Neural cell (in vitro differentiated cells): ENCODE measurements around the gene MMP24OS. TPM values are rescaled to one million over a fixed set of nuclear protein-coding genes. Genes with fewer than 3 reads are reported as not detected.

Experiments used
- H2AFZ ChIP-seq: fragments of 200-600, 300-800 bp; sonication (generic), shearing (Covaris generic); 2 replicates; pipeline ENCODE4 v1.6.0; 2014; ENCODE audit warnings: low read depth, mild to moderate bottlenecking, antibody characterized with exemption, low read length, moderate library complexity
- H3F3A ChIP-seq: fragments of 200-600 bp; shearing (Covaris generic); 2 replicates; pipeline ENCODE4 v1.6.1; 2016; ENCODE audit warnings: mild to moderate bottlenecking, moderate library complexity, mixed read lengths, antibody characterized with exemption, low read length; ENCODE audit not compliant: insufficient read depth, poor library complexity, severe bottlenecking
- H3K27ac ChIP-seq: fragments of 200-600, 300-800 bp; sonication (generic), shearing (Covaris generic); 2 replicates; pipeline ENCODE4 v1.5.1; 2014; ENCODE audit warnings: mild to moderate bottlenecking, low read length, moderate library complexity
- H3K27me3 ChIP-seq: fragments of 300-800, 200-600 bp; sonication (generic), shearing (Covaris generic); 2 replicates; pipeline ENCODE4 v1.6.0; 2014; ENCODE audit warnings: mild to moderate bottlenecking, low read depth, low read length, moderate library complexity; ENCODE audit not compliant: insufficient read depth
- H3K36me3 ChIP-seq: fragments of 300-800, 200-600 bp; sonication (generic), shearing (Covaris generic); 2 replicates; pipeline ENCODE4 v1.5.1; 2014; ENCODE audit warnings: mild to moderate bottlenecking, antibody characterized with exemption, low read length, moderate library complexity; ENCODE audit not compliant: insufficient read depth
- H3K4me2 ChIP-seq: fragments of 300-800, 200-600 bp; sonication (generic), shearing (Covaris generic); 2 replicates; pipeline ENCODE4 v1.6.0; 2014; ENCODE audit warnings: mild to moderate bottlenecking, low read length
- H3K4me3 ChIP-seq: fragments of 300-800, 200-600 bp; sonication (generic), shearing (Covaris generic); 2 replicates; pipeline ENCODE4 v1.5.1; 2014; ENCODE audit warnings: mild to moderate bottlenecking, low read length, moderate library complexity
- H3K79me2 ChIP-seq: fragments of 200-600 bp; shearing (Covaris generic); replicated peaks from 2 replicates; pipeline ENCODE4 v1.6.0; 2014; ENCODE audit warnings: mild to moderate bottlenecking, low read length, moderate library complexity; ENCODE audit not compliant: insufficient read depth
- H3K9ac ChIP-seq: fragments of 300-800, 200-600 bp; sonication (generic), shearing (Covaris generic); 2 replicates; pipeline ENCODE4 v1.6.1; 2016; ENCODE audit warnings: mild to moderate bottlenecking, low read length, mixed read lengths
- H3K9me2 ChIP-seq: fragments of 200-600 bp; shearing (Covaris generic); 2 replicates; pipeline ENCODE4 v1.6.1; 2016; ENCODE audit warnings: mild to moderate bottlenecking, low read length, mixed read lengths; ENCODE audit not compliant: insufficient read depth
- H3K9me3 ChIP-seq: fragments of 200-600, 300-800 bp; sonication (generic), shearing (Covaris generic); 2 replicates; pipeline ENCODE4 v1.6.1; 2016; ENCODE audit warnings: mild to moderate bottlenecking, mixed run types, low read length, moderate library complexity, mixed read lengths
- H4K20me1 ChIP-seq: fragments of 200-600 bp; shearing (Covaris generic); 2 replicates; pipeline ENCODE4 v1.6.1; 2016; ENCODE audit warnings: mild to moderate bottlenecking, mixed run types; ENCODE audit not compliant: insufficient read depth
- EP300 ChIP-seq: fragments of 450-650 bp; conservative IDR thresholded peaks from 2 replicates; pipeline ENCODE4 v1.6.1; 2014; ENCODE audit warnings: antibody characterized with exemption, mild to moderate bottlenecking, moderate library complexity; ENCODE audit not compliant: poor library complexity, severe bottlenecking
- EZH2 ChIP-seq: fragments of 200-600, 300-800 bp; shearing (Covaris generic), sonication (generic); IDR thresholded peaks from 2 replicates; pipeline ENCODE4 v1.6.1; 2014; ENCODE audit warnings: antibody characterized with exemption, low read length, borderline replicate concordance, mild to moderate bottlenecking; ENCODE audit not compliant: insufficient read depth, poor library complexity, severe bottlenecking
- MXI1 ChIP-seq: fragments of 450-650 bp; conservative IDR thresholded peaks from 2 replicates; pipeline ENCODE4 v1.6.1; 2014; ENCODE audit warnings: antibody characterized with exemption, mild to moderate bottlenecking; ENCODE audit not compliant: poor library complexity, severe bottlenecking
- POLR2AphosphoS5 ChIP-seq: IDR thresholded peaks from 2 replicates; pipeline ENCODE4 v1.6.1; 2012
- RAD21 ChIP-seq: fragments of 450-650 bp; conservative IDR thresholded peaks from 2 replicates; pipeline ENCODE4 v1.6.1; 2014; ENCODE audit warnings: antibody characterized with exemption, mild to moderate bottlenecking, moderate library complexity
- SMC3 ChIP-seq: fragments of 450-650 bp; conservative IDR thresholded peaks from 2 replicates; pipeline ENCODE4 v1.6.1; 2014; ENCODE audit warnings: antibody characterized with exemption, mild to moderate bottlenecking, moderate library complexity; ENCODE audit not compliant: poor library complexity
- TAF1 ChIP-seq: IDR thresholded peaks from 2 replicates; pipeline ENCODE4 v1.6.1; 2012; ENCODE audit warnings: low read depth
- polyA plus RNA-seq: library from polyadenylated mRNA; depleted of rRNA; stranded (reverse); fragments of >200 nt; gene quantifications from 2 replicates; pipeline ENCODE4 v1.2.3, GENCODE V29; 2014
- TF ChIP-seq, protein P1 (sequence below): fragments of 450-650 bp; IDR thresholded peaks from 2 replicates; pipeline ENCODE4 v1.5.1; 2014; ENCODE audit warnings: antibody characterized with exemption, mild to moderate bottlenecking, moderate library complexity; ENCODE audit not compliant: poor library complexity, severe bottlenecking
- TF ChIP-seq, protein P2 (sequence below): IDR thresholded peaks from 2 replicates; pipeline ENCODE4 v1.6.1; 2012; ENCODE audit warnings: borderline replicate concordance

Gene MMP24OS
- polyA plus RNA-seq, 1 donor from 2014 or later = 7.7 TPM

DNA sequence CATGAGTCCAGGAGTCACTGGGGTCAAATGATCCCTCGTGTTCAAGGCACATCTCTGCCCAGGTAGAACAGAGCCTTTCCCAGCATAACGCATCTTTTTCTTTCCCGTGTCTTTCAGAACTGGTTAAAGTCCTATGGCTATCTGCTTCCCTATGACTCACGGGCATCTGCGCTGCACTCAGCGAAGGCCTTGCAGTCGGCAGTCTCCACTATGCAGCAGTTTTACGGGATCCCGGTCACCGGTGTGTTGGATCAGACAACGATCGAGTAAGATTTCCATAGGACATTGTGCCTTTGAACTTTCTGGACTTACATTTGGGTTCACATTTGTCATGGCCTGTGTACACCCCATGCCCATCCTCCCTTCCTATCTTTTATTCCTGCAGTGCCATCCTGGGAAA, 31.2 kb downstream of the MMP24OS start:
- Histone ChIP-seq H3K9ac (no peak overlapping the region), H3K4me3 (no peak overlapping the region), H4K20me1 (no peaks in the 10 kb centered on the region), H3K36me3 (peaks cover 2% of the 10 kb centered on the region), H3K9me2 (no peaks in the 10 kb centered on the region), H3K9me3 (no peaks in the 10 kb centered on the region), H2AFZ (no peak overlapping the region), H3K27ac (no peak overlapping the region), H3K4me2 (no peak overlapping the region), H3K27me3 (no peaks in the 10 kb centered on the region), H3F3A (no peaks in the 10 kb centered on the region), H3K79me2 (no peaks in the 10 kb centered on the region)
- TF ChIP-seq EP300 (no peak), SMC3 (no peak), TAF1 (no peak)

DNA sequence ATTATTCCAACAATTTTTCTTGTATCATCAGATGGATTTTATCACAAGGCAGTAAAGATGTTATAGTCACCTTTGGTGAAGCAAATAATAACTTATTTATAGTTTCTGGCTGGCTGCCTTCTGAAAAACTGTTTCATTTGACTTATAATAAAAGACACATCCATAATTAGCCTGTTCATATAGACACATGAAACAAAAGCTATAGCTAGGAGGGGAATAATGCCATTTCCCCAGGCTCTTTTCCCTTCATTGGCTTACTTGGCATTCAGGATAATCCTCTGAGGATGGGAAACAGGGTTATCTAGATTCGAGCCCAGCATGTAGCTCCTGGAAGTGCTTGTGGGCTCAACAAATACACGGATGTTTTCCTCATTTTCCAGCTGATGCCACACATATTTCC, 33.9 kb downstream of the MMP24OS start:
- Histone ChIP-seq H3K4me3 (no peak overlapping the region), H3K79me2 (no peaks in the 10 kb centered on the region), H3K9me2 (no peaks in the 10 kb centered on the region), H3K27me3 (no peaks in the 10 kb centered on the region), H3K9me3 (no peaks in the 10 kb centered on the region), H3K4me2 (no peak overlapping the region), H3F3A (no peaks in the 10 kb centered on the region), H4K20me1 (no peaks in the 10 kb centered on the region), H3K36me3 (no peaks in the 10 kb centered on the region), H3K27ac (no peak overlapping the region), H3K9ac (no peak overlapping the region), H2AFZ (no peak overlapping the region)
- TF ChIP-seq EZH2 = no peak
- no peak for TF ChIP-seq SMC3

DNA sequence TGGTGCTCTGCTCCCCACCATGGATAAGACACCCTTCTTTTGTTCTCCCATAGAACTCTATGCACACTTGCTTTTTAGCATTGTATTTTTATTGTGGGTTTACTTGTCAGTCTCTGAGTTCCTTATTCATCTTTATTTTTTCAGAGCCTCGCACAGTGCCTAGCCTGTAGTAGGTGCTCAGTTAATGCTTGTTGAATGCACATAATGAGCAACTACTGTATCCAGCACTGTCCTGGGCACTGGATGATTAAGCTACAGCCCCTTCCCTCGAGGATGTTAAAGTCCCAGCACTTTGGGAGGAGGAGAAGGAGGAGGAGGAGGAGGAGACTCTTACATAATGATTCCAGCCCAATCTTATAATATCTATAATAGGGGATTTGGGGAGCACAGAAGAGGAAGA, 34.6 kb downstream of the MMP24OS start:
- no peaks in the 10 kb centered on the region for H3F3A ChIP-seq
- no peak overlapping the region for H3K27ac ChIP-seq
- TF ChIP-seq SMC3 = no peak
- TF ChIP-seq RAD21 = no peak
- no peak for TF ChIP-seq TAF1
- no peak for TF ChIP-seq MXI1
- no peak for TF ChIP-seq EZH2
- no peak for TF ChIP-seq POLR2AphosphoS5
- TF ChIP-seq, protein P1, sequence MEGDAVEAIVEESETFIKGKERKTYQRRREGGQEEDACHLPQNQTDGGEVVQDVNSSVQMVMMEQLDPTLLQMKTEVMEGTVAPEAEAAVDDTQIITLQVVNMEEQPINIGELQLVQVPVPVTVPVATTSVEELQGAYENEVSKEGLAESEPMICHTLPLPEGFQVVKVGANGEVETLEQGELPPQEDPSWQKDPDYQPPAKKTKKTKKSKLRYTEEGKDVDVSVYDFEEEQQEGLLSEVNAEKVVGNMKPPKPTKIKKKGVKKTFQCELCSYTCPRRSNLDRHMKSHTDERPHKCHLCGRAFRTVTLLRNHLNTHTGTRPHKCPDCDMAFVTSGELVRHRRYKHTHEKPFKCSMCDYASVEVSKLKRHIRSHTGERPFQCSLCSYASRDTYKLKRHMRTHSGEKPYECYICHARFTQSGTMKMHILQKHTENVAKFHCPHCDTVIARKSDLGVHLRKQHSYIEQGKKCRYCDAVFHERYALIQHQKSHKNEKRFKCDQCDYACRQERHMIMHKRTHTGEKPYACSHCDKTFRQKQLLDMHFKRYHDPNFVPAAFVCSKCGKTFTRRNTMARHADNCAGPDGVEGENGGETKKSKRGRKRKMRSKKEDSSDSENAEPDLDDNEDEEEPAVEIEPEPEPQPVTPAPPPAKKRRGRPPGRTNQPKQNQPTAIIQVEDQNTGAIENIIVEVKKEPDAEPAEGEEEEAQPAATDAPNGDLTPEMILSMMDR = no peak
- no peak for TF ChIP-seq EP300
- TF ChIP-seq, protein P2, sequence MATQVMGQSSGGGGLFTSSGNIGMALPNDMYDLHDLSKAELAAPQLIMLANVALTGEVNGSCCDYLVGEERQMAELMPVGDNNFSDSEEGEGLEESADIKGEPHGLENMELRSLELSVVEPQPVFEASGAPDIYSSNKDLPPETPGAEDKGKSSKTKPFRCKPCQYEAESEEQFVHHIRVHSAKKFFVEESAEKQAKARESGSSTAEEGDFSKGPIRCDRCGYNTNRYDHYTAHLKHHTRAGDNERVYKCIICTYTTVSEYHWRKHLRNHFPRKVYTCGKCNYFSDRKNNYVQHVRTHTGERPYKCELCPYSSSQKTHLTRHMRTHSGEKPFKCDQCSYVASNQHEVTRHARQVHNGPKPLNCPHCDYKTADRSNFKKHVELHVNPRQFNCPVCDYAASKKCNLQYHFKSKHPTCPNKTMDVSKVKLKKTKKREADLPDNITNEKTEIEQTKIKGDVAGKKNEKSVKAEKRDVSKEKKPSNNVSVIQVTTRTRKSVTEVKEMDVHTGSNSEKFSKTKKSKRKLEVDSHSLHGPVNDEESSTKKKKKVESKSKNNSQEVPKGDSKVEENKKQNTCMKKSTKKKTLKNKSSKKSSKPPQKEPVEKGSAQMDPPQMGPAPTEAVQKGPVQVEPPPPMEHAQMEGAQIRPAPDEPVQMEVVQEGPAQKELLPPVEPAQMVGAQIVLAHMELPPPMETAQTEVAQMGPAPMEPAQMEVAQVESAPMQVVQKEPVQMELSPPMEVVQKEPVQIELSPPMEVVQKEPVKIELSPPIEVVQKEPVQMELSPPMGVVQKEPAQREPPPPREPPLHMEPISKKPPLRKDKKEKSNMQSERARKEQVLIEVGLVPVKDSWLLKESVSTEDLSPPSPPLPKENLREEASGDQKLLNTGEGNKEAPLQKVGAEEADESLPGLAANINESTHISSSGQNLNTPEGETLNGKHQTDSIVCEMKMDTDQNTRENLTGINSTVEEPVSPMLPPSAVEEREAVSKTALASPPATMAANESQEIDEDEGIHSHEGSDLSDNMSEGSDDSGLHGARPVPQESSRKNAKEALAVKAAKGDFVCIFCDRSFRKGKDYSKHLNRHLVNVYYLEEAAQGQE = no peak
- H3K4me2 ChIP-seq = no peak overlapping the region
- no peaks in the 10 kb centered on the region for H3K27me3 ChIP-seq
- no peaks in the 10 kb centered on the region for H4K20me1 ChIP-seq
- no peak overlapping the region for H3K4me3 ChIP-seq
- no peak overlapping the region for H3K9ac ChIP-seq
- no peaks in the 10 kb centered on the region for H3K9me3 ChIP-seq
- H3K36me3 ChIP-seq = no peaks in the 10 kb centered on the region
- no peaks in the 10 kb centered on the region for H3K9me2 ChIP-seq
- no peak overlapping the region for H2AFZ ChIP-seq
- H3K79me2 ChIP-seq = no peaks in the 10 kb centered on the region
